HG03558 (cell line): Measurements from ENCODE around the gene SLC35F1.
"Not testable (repeated sequence)": the region's sequence is repeated elsewhere in the genome, so short reads cannot be mapped to it uniquely, and the experiment has no call there.

Experiments used
- ATAC-seq: cut with Tn5 transposase; IDR thresholded peaks from one replicate; pipeline ENCODE4 v1.9.1; 2021; ENCODE audit warnings: moderate number of reproducible peaks; ENCODE audit not compliant: unreplicated experiment; ENCODE audit errors: extremely low read depth

Gene SLC35F1

DNA sequence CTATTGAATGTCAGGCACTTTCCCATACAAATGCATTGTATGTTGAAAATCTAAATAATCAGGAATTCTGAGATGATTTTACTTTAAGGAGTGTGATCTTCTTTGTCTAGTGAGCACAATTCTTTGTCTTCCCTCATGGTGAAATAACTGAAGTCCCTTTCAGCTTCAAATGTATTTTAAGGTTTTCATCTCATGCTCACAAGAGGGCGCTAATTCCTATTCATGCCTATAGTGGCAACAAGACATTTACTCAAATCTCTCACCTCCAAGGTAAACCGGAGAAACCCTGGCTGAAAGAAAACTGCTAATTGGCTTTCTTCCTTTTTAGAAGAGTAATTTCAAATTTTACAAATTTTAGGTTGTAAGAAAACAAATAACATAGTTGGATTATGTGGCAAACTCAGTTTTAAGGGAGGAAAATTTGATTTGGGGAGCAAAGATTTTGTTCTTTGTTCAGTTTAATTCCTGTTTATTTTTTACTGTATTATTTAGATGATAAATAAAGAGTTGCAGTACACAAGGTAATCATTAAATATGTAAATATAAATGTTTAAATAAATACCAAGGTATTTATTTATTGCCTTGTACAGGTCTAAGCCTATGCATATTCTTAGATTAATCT lies 69.1 kb downstream of the SLC35F1 start:
- ATAC-seq, result no peak

DNA sequence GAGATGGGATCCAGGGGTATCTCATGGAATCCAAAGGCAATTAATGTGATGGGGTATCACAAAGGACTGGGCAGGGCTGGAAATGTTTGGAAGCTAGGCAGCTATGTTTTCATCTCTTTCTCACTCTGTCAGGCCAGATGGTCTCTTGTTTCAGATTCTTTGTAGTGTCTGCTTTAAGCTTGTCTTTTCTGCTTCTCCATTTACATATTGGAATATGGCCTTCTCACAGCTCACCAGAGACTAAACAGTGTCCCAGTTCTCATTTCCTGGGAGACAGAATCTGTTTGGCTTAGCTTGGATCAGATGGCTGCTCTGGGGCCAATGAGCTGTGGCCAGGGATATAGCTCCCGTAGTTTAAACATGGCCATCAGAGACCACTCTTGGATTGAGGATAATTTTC lies 78.9 kb downstream of the SLC35F1 start:
- ATAC-seq, result no peak

DNA sequence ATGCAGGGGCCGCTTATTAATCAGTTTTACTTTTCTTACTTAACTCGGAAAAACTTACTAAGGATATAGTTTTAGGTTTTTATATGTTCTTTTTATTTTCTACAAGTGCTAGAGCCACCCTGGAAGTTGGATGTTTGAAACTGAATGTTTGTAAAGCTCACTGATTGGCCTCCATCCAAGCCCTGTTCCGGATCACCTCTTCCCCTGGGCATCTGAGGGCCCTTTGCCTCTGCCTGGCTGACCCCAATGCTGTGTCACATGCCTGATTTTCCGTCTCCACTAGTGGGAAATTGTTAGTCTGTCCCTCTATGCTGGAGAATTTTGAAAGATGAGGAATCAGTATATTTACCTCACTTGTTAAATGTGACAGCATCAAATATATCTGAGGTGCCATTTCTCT lies 79.3 kb downstream of the SLC35F1 start:
- ATAC-seq, result no peak

DNA sequence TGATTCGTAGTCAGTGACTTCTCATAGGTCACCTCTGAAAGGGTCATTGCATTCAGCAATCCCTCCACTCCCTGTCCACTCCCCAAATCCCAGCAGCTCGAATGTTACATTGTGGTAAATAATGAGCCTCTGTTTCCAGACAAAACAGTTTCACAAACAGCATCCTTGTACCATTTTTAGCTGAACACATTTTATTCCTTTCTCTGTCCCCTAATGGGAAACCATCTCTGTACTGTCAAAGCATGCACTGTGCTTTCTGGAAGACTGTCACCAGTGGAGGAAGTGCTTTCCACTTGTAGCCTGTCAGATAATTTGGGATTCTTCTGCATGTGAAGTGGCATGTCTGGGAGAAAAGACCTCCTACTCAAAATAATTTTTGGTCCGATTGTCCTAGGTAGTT lies 82.0 kb downstream of the SLC35F1 start:
- ATAC-seq, result no peak

DNA sequence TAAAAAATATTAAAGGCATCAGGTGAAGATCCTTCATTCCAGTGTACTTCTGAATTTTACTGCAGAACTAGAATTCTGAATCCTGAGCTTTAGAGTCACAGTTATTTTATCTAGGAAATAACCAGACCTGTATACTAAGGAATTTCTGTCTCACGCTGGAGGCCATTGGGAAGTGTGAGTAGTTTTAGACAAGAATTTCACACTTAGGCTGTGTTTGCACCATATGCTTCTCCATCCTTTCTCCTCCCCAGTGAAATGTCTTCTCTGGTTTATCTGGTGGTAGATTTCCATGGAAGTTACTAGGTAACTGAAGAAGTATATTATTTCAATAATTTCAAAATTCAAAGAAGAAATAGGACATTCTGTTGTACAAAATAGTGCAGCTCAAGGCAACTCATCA lies 83.1 kb downstream of the SLC35F1 start:
- no peak for ATAC-seq

DNA sequence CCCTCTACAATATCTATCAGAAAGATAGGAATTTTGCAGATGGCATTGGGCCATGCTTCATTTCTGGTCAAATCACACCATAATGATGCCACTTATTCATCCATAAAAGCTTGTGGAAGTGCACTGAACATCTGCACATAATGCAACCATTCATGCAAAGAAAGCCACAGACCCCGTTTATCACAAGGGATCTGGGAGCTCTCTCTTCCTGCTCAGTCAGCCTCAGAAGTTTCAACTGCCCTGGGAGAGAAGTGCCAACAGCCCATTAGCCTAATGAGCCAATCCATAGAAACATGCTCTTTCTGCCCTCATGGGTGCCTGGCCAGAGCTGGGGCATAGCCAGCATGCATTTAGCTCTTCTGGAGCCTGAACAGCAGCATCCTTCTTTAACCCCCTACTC lies 85.8 kb downstream of the SLC35F1 start:
- no peak for ATAC-seq

DNA sequence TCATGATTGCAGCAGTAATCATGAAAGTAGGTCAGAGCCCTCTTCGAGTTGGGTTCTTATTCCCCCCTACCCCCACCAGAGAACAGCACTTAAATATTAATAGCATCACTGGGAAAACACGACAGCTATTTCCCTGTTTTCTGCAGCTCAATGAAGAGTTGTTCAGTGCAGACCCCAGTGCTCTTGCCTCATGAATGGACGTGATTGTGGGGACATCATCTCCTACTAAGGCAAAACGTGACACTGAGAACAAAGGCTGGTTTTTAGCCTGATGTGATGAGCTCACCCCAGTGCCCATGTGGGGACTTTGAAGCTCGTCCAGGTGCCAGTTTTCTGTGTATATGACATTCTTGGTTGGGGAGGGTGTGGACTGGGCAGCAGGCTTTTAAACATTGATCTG lies 105.9 kb downstream of the SLC35F1 start:
- no peak for ATAC-seq

DNA sequence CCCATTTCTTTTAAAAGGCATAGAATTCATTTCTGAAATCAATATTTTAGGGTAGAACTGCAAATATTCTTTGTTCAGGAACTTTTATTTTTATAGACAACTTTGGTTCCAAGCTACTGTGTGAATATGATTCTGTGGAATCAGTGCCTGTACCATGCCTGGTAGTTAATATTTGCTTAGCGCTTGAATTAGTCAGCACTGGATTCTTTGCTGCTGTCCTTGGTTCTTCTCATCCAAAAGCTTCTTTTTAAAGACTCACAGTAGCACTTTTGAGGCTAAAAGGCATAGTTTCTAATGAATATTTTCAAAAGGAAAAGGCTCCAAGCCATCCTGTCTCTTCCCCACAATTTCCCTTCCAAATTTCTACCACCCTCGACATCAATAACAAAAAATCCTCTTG lies 109.5 kb downstream of the SLC35F1 start:
- no peak for ATAC-seq

DNA sequence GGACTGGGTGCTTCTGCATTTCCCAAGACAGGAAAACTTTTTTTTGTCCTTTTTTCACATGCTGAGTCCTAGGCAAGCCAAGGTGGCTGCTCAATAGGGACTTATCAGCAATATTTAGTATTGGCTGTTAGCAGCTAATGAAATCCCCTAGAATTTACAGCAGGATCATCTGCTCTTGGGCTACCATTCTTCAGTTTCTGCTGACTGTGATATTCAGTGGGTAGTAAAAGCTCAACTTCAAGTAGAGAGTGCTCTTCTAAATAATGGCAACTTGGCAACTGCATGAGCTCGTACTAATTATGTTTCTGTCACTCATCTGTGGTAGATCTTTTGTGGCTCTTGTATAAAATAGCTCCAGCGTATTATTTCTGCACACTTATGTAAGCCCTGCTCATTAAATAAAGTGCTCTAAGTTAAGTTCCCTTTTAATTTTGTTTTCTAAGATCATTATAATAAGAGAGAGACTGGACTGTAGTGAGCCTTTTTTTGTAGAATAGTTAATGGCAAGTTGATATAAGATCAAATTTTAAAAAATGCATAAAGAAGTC lies 110.3 kb downstream of the SLC35F1 start:
- no peak for ATAC-seq

DNA sequence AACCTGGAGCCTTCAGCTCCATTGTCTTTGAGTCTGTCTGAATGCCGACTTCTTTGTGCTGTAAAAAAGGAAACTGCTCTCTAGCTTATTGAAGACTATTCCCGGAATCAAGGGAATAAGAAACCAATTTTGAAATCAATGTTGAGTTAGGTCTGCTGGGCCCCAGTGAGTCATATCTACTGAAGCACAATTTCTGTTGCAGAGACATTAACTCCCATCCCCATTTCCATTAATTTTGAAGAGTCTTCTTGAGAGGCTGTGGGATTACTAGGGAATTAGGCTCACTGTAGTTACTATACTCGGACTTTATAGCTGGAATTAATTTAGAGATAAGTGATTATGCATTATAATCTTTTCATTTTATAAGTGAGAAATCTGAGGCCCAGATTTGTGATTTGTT lies 116.7 kb downstream of the SLC35F1 start:
- no peak for ATAC-seq

DNA sequence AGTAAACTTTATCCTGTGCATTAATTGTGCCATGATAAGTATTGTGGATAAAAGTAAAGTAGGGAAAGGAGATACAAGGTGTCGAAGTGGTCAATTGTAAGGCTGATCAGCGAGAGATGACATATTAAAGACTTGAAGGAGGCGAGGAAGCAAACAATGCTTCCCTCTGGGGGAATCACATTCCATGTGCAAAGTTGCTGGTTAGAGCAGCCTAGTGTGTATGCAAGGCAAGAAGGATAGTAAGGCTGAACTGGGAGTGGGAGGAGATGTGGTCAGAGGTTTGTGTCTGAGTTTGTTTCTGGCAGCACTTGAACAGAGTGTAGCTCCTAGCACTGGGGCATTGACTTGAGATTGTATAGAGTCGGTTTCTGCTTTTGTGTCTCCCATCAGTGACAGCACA lies 122.9 kb downstream of the SLC35F1 start:
- no peak for ATAC-seq

DNA sequence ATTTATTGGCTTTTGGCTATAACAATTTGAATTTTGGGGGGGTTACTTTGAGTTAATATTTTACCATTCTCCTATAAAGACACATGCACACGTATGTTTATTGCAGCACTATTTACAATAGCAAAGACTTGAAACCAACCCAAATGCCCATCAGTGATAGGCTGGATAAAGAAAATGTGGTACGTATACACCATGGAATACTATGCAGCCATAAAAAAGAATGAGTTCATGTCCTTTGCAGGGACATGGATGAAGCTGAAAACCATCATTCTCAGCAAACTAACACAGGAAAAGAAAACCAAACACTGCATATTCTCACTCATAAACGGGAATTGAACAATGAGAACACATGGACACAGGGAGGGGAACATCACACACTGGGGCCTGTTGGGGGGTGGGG lies 130.4 kb downstream of the SLC35F1 start:
- not testable (repeated sequence) for ATAC-seq

DNA sequence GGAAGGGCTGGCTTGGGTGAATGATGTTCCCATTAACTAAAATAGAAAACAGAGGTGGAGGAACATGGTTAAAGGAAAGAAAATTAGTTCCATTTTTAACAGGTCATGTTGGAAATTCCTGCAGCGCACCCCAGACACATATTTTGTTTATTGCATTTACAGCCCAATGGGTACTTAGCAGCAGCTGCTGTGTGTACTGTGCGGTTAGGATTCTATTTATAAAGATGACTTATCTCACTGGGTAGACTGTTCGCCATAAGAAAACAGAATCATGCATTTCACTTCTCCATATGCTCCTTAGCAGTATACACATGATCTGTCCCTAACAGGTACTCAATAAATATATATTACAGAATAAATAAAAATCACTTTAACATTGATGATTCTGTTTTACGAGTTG lies 135.8 kb downstream of the SLC35F1 start:
- ATAC-seq, result no peak

DNA sequence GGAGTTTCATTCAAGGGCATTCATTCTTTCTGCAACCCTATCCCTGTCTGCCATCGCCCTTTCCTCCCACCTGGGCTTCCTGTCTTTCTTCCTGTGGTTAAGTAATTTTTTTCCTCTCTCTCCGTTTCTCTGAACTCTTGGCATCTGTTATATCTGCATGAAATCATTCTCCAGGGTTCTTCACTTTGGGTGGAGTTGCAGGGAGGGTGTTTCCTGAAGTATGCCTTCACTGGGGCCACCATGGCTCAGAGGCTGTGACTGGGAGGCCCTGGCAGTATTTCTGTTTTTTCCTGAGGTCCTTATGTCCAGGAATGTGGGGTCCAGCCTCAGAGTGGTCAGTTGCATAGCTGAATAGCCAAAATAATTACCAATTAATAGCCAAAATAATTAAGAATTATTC lies 137.2 kb downstream of the SLC35F1 start:
- no peak for ATAC-seq

DNA sequence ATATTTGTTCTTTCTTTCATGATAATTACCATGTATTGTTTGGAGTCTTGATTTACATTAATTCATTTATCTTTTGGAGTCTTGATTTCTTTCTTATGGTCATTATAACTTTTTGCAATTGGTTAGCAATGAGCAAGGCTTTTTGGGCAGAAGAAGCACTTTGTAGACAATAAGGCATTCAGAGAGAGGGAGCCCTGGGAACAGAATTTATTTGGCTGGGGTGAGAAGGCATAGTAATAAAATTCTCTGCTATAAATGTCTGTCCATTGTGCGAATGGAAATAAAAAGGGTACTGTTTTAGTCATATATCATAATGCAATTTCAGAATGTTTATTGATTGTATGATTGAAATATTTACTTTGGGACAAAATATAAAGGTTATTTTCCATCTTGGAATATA lies 147.0 kb downstream of the SLC35F1 start:
- ATAC-seq, result no peak

DNA sequence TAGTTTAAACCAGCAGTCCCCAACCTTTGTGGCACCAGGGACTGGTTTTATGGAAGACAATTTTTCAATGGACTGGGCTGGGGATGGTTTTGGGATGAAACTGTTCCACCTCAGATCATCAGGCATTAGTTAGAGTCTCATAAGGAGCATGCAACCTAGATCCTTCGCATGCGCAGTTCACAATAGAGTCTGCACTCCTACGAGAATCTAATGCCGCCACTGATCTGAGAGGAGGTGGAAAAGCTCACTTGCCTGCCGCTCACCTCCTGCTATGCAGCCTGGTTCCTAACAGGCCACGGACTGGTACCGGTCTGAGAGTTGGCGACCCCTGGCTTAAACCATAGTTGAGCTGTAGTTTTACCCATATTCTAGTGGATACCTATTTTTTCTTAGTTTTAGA lies 154.6 kb downstream of the SLC35F1 start:
- ATAC-seq, result no peak

DNA sequence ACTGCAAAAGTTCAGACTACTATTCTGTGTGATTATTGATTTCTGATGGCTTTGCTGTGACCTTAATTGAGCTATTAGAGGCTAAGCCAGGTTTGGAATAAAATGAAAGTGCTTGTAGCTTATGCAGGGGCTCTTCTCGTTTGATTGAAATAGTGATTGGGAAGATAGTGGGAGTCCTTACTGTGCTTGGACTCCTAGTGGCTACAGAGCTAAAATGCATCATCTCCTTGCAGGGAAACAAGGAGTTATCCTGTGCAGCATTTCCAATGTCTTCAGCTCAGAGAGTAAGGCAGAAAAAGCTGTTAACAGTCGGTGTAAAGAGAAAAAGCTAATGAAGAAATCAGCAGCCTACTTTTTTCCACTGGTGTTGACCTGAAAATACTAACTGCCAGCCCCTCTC lies 173.5 kb downstream of the SLC35F1 start:
- ATAC-seq, result no peak

DNA sequence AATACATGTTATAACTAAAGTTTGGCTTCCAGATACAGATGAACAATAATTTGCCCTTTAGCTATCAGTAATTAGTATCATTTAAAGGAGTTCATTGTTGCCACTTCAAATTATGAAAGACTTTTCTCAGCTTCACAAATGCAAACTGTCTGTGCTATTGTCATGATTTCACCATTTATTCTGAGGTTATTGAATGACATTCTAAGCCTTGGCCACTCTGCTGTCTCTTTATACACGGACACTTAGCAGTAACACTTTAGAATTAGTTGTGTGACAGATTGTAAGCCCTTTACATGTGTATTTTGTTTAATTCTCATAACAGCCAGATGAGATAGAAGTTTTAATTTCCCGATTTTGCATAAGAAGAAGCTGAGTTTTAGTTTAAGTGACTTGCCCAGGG lies 176.6 kb downstream of the SLC35F1 start:
- no peak for ATAC-seq

DNA sequence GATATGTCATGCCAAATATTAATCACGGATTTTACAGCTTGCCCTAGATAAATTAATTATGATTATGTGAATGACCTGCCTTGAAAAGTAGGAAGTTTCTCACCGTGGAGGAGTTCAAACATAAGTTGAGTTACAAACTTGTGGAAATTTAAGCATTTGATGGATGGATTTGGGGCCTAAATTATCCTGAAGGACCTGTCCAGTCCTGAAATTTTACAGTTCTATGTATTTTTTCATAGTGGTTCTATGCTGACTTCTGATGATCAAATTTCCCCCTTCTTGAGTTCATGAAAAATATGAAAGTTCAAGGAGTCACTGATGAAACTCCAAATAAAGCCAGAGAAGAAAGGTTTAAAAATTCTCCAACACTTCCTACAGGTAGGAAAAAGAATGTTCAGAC lies 178.6 kb downstream of the SLC35F1 start:
- no peak for ATAC-seq

DNA sequence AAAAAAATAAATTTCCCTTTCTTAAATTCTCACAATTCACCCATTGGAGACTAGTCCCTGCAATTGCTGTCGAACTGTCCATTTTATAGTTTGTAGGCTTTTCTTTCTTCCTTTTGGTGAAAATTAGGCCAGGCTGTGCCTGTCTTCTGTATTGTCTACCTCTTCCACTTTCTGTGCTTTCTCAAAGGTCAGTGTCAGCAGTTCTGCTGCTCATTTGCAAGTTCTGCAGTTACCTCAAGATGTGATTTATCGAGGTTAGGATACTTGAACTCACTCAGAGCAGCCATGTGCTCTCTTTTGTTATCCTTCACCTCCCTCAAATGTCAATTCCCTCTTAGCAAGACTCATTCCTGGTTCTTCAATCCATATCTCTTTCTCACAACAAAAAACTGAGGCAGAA lies 179.1 kb downstream of the SLC35F1 start:
- ATAC-seq, result no peak

DNA sequence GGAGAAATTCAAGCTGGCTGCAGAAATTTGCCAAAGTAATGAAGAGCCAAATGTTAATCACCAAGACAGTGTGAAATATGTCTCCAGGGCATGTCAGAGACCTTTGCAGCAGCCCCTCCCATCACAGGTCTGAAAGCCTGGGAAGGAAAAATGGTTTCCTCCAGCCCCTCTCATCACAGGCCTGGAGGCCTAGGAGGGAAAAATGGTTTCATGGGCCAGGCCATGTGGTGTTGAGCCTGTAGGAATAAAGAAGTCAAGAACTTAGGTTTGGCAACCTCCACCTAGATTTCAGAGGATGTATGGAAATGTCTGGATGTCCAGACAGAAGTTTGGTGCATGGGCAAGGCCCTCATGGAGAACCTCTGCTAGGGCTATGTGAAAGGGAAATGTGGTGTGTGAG lies 185.0 kb downstream of the SLC35F1 start:
- ATAC-seq, result no peak

DNA sequence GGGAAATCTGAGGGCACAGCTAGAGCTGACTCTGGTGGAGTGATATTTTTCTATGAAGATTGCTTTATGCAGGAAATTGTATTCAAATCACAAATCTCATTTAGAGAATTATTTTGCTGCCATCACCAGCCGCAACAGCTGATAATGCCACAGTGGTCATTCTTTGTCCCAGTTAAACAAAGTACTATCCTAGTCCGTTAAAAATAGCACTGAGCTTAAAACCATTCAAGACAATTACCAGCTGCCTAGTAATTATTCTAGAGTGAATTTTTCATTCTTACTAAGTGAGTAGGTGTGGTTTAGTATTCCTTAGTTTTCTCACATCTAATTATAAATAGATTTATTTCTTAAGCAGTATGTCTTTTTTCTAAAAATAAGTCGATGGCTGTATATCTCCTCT lies 190.5 kb downstream of the SLC35F1 start:
- no peak for ATAC-seq

DNA sequence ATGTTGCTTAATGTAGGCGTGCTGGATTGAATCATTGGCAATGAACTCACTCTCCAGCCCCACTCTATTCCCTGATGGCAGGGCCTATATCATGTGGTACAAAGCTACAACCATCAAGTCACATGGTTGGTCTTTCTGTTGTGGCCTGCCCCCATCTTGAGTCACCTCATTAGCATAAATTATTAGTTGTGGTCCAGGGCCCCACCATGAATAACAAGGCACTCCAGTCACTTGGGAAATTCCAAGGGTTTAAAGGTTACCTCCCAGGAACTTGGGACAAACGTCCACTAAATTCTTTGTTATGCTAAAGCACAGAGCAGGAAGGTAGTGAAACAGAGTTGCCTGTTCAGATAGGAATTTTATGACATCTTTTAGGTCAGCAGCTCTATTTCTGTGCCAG lies 193.7 kb downstream of the SLC35F1 start:
- ATAC-seq, result no peak
